HG03571 (cell line): Measurements from ENCODE around the gene TNMD.

Experiments
- ATAC-seq: cut with Tn5 transposase; IDR thresholded peaks from one replicate; pipeline ENCODE4 v1.9.1; 2021; ENCODE audit not compliant: unreplicated experiment

TNMD gene

GRCh38 chrX:100643956-100644860 lies 59.5 kb downstream of the TNMD start, which contains the start of gene SRPX2:
Gene SRPX2, plus strand, starts transcription at chrX:100644199. Its CDS starts 2,124 bp downstream, at chrX:100646323.
- no peak for ATAC-seq

- ATAC-seq = no peak
Observed at GRCh38 chrX:100645106-100645505, 60.4 kb downstream of the TNMD start.

- no peak for ATAC-seq
Observed at GRCh38 chrX:100647095-100647494, 62.4 kb downstream of the TNMD start.

- ATAC-seq = no peak
Observed at GRCh38 chrX:100647739-100648138, 63.0 kb downstream of the TNMD start.

GRCh38 chrX:100648458-100649417 lies 64.0 kb downstream of the TNMD start:
- ATAC-seq = no peak
